Stromal cell of bone marrow (primary cell): ENCODE measurements around the gene HEXA.
"Not testable (repeated sequence)": the region's sequence is repeated elsewhere in the genome, so short reads cannot be mapped to it uniquely, and the experiment has no call there.

ENCODE experiments used
- DNase-seq: peaks from one replicate; pipeline ENCODE4 v3.0.0-alpha.2; 2012; ENCODE audit warnings: low read depth

HEXA gene

DNA sequence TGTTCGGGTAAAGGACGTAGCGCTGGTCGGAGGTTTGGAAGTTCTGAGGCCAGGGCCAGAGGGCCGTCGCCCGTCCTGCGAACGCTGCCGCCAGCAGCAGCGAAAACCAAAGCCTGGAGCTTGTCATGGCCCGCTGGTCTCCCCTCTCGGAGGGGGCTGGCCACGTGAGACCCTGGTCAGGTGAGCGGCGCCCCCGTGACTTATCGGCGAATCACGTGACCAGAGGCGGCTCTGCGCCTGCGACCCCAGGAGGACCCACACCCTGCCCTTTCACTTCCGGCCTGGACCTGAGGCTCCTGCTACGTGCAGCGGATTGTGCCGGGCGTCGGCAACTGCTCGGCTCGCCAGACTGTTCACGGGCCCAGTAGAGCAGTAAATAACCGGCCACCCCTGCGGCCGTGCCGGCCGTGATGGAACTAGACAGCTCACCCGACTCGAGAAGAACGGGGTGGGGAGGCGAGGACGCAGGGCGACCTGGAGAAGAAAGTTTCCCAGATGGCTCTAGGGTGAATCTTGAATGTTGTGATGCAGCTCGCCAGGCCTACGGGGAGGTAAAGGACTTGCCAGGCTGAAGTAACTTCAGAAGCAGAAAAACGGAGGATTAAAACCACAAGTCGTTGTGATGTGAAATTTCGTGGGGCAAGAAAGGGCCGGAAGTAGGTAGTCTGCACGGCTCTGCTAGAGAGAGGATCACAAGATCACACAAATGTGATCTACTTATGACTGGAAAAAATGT is at the start of gene HEXA:
HEXA (minus strand) TSS at position 169 of the 736 bp plus-strand sequence; CDS start at position 127, 42 bp downstream.
- DNase-seq, result peak; percentile 82

DNA sequence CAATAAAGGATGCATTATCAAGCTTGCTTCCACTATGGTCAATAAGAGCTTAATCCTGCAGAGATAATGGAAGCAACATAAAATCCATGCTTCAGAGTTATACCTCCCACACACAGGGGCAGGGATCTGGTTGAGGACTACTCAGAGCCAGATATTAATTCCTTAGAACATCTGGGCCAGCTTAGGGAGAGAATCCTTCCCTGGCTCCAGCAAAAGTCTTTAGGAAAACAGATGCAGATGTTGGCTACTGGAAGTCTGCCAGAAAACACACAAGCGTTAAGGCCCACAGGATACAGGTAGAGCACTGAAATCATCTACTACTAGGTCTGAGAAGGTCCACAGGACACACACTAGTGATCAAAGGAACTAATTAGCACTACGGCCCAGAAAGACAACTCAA is 47.4 kb upstream of the HEXA start:
- no peak for DNase-seq

DNA sequence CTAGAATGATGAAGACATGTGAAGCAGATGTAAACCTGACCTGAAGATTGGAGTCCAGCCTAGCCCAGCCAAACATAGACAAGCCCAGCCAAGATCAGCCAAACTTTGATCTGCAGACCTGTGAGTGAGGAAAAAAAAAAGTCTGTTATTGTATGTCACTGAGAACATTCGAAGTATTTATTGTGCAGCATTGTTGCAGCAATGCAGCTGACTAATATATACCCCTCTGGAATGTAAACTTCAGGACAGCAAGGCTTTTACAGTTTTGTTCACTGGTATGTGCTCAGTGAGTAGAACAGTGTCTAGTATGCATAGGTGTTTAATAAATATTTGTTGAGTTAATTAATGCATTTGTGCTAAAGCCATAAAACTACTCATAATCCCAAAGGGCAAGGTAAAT is 45.7 kb upstream of the HEXA start:
- no peak for DNase-seq

DNA sequence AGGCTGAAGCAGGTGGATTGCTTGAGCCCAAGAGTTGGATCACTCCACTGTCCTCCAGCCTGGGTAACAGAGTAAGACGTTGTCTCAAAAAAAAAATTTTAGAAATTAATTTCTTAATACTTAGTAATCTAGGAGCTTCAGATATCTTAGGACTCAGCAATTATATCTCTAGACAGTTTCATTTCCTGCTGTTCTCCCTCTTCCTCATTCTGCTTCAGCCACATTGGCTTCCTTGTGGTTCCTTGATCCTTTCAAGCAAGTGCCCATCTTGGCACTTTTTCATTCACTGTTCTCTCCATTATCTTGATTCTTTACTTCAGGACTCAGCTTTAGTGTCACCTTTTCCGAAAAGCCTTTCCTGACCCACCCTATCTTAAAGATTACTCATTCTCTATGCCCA is 44.8 kb upstream of the HEXA start:
- DNase-seq, result no peak

DNA sequence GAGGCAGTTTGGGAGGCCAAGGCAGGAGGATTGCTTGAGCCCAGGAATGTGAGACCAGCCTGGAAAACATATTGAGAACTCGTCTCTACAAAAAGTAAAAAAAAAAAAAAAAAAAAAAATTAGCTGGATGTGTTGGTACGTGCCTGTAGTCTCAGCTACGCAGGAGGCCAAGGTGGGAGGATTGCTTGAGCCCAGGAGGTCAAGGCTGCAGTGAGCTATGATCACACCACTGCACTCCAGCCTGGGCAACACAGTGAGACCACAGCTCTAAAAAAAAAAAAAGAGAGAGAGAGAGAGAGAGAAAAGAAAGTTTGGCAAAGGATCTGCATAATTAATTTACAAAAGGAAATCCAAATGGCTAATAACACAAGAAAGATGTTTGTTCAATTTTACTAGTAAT is 44.0 kb upstream of the HEXA start:
- DNase-seq, result not testable (repeated sequence)

DNA sequence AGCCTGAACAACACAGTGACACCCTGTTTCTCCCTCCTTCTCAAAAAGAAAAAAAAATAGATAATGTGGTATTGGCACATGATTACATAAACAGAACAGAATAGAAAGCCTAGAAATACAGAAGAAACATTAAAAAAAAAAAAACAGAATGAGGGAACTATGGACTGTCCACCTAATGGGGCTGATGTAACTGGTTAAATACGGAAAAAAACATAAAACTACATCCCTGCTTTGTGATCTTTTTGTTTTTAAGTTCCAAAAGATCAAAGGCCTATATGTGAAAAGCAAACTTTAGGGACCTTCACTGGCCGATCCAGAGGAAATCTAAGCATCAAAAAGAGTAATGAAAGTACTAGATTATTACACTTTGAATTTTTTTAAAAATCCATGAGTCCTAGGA is 39.5 kb upstream of the HEXA start:
- no peak for DNase-seq

DNA sequence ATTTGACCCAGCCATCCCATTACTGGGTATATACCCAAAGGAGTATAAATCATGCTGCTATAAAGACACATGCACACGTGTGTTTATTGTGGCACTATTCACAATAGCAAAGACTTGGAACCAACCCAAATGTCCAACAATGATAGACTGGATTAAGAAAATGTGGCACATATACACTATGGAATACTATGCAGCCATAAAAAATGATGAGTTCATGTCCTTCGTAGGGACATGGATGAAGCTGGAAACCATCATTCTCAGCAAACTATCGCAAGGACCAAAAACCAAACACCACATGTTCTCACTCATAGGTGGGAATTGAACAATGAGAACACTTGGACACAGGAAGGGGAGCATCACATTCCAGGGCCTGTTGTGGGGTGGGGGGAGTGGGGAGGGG is 37.5 kb upstream of the HEXA start:
- DNase-seq, result not testable (repeated sequence)

DNA sequence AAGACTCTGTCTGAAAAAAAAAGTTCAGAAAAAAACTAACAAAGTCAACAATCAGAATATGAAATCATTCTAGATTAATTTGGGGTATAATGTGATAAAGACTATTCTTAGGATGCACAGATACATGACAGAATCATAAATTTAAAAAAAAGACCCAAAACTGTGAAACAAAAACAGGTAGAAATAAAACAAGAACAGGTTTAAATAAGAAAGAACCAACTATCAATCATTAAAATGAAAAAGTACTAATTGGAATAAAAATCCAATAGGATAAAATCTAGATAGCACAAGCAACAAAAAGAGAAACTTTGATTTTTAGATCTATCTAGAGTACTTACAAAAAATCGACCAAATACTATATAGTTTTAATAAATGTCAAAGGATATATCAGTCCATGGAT is 35.7 kb upstream of the HEXA start:
- no peak for DNase-seq

DNA sequence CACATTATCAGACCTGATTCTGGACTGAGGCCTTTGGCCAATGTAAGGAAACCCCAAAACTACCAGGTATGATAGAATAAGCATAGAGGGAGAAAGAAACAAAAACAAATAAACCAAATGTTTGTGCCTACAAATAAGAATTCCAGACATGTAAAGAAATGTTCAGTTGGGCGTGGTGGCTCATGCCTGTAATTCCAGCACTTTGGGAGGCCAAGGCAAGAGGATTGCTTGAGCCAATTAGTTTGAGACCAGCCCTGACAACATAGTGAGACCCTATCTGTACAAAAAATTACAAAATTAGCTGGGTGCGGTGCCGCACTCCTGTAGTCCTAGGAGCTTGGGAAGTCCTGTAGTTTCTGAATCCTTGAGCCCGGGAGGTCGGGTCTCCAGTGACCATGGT is 35.3 kb upstream of the HEXA start:
- DNase-seq, result no peak

DNA sequence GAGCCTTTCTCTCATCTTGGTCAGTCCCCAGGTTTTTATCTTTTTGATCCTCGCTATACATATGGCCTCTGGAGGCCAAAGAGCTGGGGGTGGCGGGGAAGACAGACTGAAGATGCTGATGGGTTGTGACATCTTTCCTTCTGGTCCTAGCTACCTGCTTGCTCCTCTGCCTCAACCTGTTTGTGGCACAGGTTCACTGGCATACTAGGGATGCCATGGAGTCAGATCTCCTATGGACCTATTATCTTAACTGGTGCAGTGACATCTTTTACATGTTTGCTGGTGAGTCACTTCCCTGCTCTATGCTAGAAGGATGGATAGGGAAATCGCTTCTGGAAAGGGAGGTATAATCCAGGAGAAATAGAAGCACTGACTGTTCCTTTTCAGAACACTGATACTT is 31.1 kb upstream of the HEXA start:
- no peak for DNase-seq

DNA sequence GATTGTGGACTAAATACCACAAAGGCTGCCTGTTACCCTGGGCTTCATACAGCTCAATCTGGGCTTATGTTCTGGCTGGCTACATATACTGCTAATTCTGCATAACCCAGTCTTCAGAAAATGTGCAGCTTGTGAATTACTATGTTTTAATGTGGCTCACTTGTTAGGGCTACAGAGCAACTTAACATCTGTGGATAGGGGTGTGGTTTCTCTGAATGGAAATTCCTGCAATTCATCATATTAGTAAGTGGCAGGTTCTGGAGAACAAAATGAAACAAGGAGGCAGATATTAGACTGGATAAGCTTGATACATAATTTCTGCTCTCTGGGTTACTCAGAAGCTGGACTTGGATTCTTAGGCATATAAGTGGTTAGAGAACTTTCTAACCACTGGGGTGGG is 29.0 kb upstream of the HEXA start:
- DNase-seq, result no peak

DNA sequence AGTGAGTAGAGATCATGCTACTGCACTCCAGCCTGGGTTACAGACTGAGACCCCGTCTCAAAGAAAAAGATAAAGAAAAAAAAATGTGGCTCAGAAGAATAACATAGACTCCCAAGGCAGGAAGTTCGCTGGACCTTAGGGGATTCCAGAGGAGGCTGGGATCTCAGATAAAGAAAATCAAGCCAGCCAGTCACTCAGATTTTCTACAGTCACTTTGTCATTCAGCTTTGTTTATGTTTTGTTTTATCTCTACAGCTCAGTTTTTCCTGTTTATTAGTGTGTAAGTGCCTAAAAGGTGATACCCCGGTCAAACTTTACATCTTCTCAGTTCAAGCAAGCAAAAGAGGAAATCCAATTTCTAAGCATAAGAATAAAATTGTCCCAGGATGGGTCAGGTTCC is 28.5 kb upstream of the HEXA start:
- no peak for DNase-seq

DNA sequence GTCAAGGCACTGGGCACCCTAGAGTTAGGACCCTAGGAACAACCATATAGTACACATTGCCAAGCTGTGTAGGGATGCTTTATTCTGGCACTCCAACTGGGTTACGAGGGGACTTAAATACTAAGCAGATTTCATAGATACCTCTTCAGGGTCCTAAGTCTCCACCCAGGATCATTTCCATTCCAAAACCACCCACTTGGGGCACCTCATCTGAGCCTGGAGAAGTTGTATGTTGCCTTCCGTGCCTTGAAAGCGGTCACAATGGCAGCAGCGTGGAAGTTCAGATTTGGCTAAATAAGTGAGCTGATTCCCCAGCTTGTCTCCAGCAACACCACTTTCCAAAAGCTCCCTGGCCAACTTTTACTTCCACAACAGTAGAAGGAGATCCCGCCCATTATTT is 26.9 kb upstream of the HEXA start:
- no peak for DNase-seq

DNA sequence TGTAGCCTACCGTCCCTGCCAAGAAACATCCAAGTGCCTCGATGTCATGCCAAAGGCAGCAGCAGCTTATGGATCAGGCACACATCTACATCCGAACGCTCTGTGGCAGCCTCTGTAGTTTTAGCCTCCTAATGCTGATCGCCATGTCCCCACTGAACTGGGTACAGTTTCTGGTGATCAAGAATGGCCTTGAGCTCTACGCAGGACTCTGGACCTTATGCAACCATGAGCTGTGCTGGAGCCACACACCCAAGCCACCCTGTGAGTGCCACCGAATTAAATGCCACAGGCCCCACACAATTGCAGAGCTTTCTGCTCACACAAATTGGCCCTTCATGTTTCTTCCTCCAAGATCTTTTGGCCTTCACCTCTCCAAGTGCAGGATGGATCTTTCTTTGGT is 22.8 kb upstream of the HEXA start:
- no peak for DNase-seq

DNA sequence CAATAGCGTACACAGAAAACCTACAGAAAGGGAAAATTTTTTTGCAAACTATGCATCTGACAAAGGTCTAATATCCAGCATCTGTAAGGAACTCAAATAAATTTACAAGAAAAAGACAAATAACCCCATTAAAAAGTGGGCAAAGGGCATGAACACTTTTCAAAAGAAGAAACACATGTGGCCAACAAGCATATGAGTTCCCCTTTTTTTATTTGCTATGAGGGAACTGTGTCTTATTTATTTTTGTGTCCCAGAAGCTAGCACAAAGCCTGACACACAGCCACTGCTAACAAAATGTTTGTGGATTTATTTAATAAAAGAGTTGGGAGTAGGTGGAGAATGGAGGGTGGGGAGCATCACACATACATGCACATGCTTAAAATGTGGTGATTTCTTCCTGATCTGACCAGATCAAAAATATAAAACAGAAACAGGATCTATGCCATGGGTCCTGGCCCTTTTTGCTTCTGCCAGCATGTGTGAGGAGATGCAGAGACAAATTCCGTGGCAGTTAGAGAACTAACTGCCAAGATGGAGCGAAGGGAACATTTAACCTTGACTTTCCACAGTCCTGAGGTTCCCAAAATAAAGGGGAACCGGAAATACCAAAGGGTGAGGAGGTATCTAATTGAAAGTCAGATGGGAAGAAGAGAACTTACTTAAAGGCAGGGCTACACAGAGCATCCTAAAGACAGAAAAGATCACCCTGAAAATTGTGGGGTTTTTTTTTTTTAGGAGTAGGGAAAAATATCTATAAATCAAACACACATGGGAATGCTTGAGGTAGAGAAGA is 22.2 kb upstream of the HEXA start, which contains the start of gene TMEM202:
TMEM202 (plus strand) TSS at position 510 of the 793 bp plus-strand sequence; CDS start at position 532, 22 bp downstream.
- no peak for DNase-seq

DNA sequence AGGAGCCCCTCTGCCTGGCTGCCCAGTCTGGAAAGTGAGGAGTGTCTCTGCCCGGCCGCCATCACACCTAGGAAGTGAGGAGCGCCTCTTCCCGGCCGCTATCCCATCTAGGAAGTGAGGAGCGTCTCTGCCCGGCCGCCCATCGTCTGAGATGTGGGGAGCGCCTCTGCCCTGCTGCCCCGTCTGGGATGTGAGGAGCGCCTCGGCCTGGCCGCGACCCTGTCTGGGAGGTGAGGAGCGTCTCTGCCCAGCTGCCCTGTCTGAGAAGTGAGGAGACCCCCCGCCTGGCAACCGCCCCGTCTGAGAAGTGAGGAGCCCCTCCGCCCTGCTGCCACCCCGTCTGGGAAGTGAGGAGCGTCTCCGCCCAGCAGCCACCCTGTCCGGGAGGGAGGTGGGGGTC is 20.5 kb upstream of the HEXA start:
- DNase-seq, result not testable (repeated sequence)

DNA sequence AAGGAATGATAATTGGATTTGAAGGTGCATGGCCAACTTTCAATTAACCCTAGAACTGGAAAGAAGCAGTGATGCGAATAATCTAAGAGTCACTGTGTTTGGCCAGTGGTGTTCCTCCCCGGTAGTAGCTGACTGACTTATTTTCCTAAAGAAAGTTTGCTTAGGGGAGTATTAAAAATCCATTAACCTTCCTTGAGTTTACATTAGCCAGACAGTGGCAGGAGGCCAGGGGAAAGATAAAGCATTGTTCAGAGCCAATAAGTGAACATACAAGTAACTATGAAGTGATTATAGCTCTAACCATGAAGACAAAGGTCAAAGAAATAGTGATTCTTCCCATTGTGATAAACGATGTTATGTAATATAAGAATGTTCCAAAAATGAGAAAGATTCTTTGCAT is 13.4 kb upstream of the HEXA start:
- DNase-seq, result no peak

DNA sequence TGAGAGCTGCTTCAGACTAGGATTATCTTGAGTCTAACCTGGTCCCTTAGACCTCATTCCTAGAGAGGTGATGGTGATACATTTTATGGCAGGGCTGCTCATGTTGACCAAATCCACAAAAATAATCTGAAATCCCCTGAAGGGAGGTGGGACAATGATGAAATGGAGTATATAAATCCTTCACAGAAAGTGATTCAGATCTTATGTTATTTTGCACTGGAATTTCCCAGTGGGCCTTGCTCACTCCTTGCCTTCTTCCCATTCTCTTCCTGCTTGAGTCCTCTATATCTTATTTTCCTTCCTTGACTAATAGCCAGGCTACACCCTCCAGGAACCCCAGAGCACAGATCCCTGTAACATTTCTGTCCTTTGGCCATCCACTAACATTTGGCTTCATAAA is 11.9 kb upstream of the HEXA start:
- DNase-seq, result no peak

DNA sequence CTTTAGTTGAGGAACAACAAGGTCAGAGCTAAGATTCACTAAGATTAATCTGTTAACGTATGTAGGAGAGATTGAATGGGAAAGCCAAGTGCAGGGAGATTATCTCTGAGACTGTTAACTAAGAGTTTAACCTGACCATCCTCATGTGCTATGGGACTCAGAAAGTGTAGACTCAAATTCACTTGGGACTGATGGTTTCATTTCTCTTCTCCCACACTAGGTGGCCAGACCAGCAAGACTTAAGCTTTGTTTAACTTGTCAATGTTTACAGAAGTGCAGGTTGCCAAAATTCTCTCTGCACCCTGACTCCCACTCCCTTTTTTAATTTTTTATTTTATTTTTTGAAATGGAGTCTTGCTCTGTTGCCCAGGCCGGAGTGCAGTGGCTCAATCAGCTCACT is 6.3 kb upstream of the HEXA start:
- no peak for DNase-seq

DNA sequence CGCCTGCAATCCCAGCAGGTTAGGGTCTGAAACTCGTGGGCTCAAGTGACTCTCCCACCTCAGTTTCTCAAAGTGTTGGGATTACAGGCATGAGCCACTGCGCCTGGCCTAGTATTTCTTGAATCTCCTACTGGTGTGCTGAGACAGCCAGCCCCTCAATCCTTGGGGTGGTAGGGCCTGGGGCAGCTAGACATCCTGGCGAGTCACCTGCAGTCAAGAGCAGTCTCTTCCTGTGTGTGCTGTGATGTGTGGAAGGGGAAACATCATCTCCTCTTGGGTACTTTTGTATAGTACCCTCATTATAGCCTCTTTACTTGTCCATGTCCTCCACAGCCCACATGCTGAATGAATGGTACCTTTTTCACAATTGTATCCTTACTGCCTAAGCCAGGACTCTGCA is 4.9 kb upstream of the HEXA start:
- DNase-seq, result no peak

DNA sequence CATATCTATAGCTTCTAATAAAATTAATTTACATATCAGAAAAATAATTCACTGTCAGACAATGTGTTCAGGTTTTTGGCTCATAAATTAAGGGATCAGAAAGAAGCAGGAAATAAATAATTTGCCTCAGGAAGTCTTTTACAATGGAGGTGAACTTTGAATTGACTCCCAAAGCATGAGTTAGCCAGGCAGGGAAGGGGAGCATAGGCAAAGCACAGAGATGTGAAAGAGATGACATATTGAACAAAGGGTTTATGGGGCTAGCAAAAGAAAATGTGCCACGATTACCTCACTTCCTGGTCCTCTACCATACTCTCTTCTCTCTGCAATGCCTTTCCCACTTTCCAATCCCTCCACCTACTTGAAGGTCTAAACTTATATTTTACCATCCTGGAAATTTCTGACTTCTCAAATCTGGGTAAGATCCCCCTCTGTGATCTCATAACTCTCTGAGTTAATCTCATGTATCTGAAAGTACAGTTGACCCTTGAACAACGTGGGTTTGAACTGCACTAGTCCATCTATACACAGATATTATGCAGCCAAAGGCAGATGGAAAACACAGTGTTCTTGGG is 4.1 kb upstream of the HEXA start:
- DNase-seq, result no peak

DNA sequence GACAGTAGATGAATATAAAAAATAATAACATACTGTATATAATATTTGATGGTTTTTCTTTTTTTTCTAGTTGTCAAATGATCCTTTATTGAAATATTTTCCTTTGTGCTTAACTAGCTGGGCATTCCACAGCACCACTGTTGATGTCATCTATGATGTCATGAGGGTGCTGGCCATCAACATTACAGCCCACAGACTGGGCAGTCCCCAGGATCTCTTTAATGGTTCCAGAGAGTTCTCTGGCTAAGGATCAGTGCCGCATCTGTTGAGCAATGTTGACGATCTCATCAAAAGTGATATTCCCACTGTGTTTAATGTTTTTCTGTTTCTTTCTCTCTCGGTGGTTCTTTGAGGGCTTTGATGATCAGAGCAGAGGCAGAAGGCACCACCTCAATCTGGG is 3.3 kb upstream of the HEXA start:
- DNase-seq, result not testable (repeated sequence)

DNA sequence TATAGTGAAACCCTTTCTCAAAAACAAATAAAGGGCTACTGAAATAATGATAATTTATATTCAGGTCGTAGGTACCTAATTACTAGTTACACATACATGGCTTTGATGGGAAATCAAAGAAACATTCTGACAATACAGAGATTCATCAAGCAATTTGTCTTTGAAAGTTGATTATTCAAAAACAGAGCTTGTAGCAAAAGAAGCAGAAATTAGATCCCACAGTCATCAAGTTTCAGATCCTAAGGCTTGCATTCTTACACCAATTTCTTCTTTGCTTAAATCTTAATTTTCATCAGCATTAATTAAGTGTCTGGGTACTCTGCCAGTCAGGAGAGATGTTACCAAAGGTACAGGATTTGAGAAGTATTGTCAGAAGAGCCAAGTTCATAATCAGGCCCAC is 1.5 kb upstream of the HEXA start:
- DNase-seq, result no peak
